Measurements from ENCODE around the gene KCNMA1. TPM values are rescaled to one million over a fixed set of nuclear protein-coding genes. Genes with fewer than 3 reads are reported as not detected.

KCNMA1 gene
- total RNA-seq, 1 experiment from 2014 or later, result 0.49 TPM

GRCh38 chr10:76879116-76879913, 758.3 kb downstream of the KCNMA1 start:
- H2AFZ ChIP-seq (ENCODE audit: low read depth, low read length, poor library complexity, severe bottlenecking), result no peak overlapping the region
- H3K9ac ChIP-seq (ENCODE audit: low read length), result no peak overlapping the region
- no TSS peak for BruUV-seq (replicated peaks)
- DNase-seq (ENCODE audit: low read depth, low spot score), result no peak
- ChIA-PET CTCF (no interaction called here), RAD21 (ENCODE audit: low non-redundant PET in 1 of 2, low total read pairs in 2 of 2, uncharacterized antibody in 2 of 2, unreplicated experiment in 2 of 2) (no interaction called here), POLR2A (no interaction called here)
- H3K4me1 ChIP-seq (ENCODE audit: control insufficient read depth in 1 of 2, insufficient read depth in 2 of 2, low read length in 2 of 2), result no peaks in the 10 kb centered on the region
- H3K9me3 ChIP-seq (ENCODE audit: control insufficient read depth in 1 of 2, insufficient read depth in 1 of 2, low read depth in 1 of 2, low read length in 2 of 2), result no peaks in the 10 kb centered on the region
- intact Hi-C loops (cut with micrococcal nuclease), result no loop called here
- no peaks in the 10 kb centered on the region; the same call in 1 of the 2 replicates for H4K20me1 ChIP-seq (ENCODE audit: insufficient read depth)
- H3K27me3 ChIP-seq (ENCODE audit: insufficient read depth, low read length), result peaks cover 22% of the 10 kb centered on the region; the same call in 1 of the 2 replicates
- H3K4me3 ChIP-seq (replicated peaks in 1 of 2; ENCODE audit: low read depth in 1 of 2, low read length in 2 of 2), result no peak overlapping the region
- no peak for ATAC-seq
- no peak overlapping the region for H3K4me2 ChIP-seq (ENCODE audit: low read length)
- no peaks in the 10 kb centered on the region for H3K79me2 ChIP-seq (ENCODE audit: insufficient read depth, low read length)
- no peaks in the 10 kb centered on the region for H3K9me2 ChIP-seq (ENCODE audit: insufficient read depth)
- TF ChIP-seq SIN3A (IDR thresholded peaks at IDR 0.05; ENCODE audit: low read depth) (no peak), SRF (IDR thresholded peaks at IDR 0.05; ENCODE audit: low read depth) (no peak), SP1 (IDR thresholded peaks at IDR 0.05; ENCODE audit: low read depth) (no peak), MAX (IDR thresholded peaks at IDR 0.05) (no peak), ELF1 (IDR thresholded peaks at IDR 0.05; ENCODE audit: borderline replicate concordance, low read depth) (no peak), POLR2AphosphoS5 (IDR thresholded peaks at IDR 0.05; ENCODE audit: low read depth, low read length) (no peak), FOSL1 (IDR thresholded peaks at IDR 0.05; ENCODE audit: low read depth) (no peak), ZFX (IDR thresholded peaks at IDR 0.05) (no peak), YY1 (IDR thresholded peaks at IDR 0.05; ENCODE audit: extremely low read depth, insufficient replicate concordance, low read depth, low read length) (no peak), EZH2 (IDR thresholded peaks at IDR 0.05) (no peak), EZH2phosphoT487 (IDR thresholded peaks at IDR 0.05; ENCODE audit: borderline replicate concordance) (no peak), ZNF274 (IDR thresholded peaks at IDR 0.05; ENCODE audit: low read depth, low read length) (no peak), POLR2A (IDR thresholded peaks at IDR 0.05; ENCODE audit: borderline replicate concordance, extremely low read depth, insufficient read depth, insufficient read length) (no peak), ZBTB33 (IDR thresholded peaks at IDR 0.05; ENCODE audit: extremely low read depth, insufficient replicate concordance, low read length) (no peak), REST (IDR thresholded peaks at IDR 0.05; ENCODE audit: low read depth) (no peak), TCF7L2 (IDR thresholded peaks at IDR 0.05; ENCODE audit: borderline replicate concordance, extremely low read depth, insufficient read depth, insufficient read length) (no peak)
- no peak overlapping the region for H3K27ac ChIP-seq (ENCODE audit: low read depth, low read length)
- H3K36me3 ChIP-seq (ENCODE audit: control insufficient read depth in 1 of 2, insufficient read depth in 2 of 2, low read length in 2 of 2), result no peaks in the 10 kb centered on the region

Measured in HCT116 (cell line).